LNCaP clone FGC (cell line): ENCODE results near the gene MMP21.

ENCODE experiments used
- DNase-seq: peaks from one replicate; pipeline ENCODE4 v3.0.0-alpha.2; 2011; ENCODE audit warnings: low read depth
- H3K4me3 ChIP-seq: 2 replicates; pipeline ENCODE4 v1.5.1; 2011; ENCODE audit warnings: mild to moderate bottlenecking, low read depth, low read length, control low read depth
- CTCF ChIP-seq: IDR thresholded peaks from 2 replicates; pipeline ENCODE4 v1.5.1; 2012; ENCODE audit warnings: mild to moderate bottlenecking; ENCODE audit not compliant: control insufficient read depth, insufficient read depth; ENCODE audit errors: extremely low read depth

The MMP21 gene

GRCh38 chr10:125792342-125793300, 17.0 kb upstream of the MMP21 start:
- no peak overlapping the region for H3K4me3 ChIP-seq
- TF ChIP-seq CTCF = no peak
- DNase-seq = no peak

- H3K4me3 ChIP-seq = no peak overlapping the region
- DNase-seq = no peak
- TF ChIP-seq CTCF = no peak
Measured at GRCh38 chr10:125788156-125789034, 12.8 kb upstream of the MMP21 start.

- no peak for TF ChIP-seq CTCF
- no peak overlapping the region for H3K4me3 ChIP-seq
- no peak for DNase-seq
Measured at GRCh38 chr10:125785791-125786190, 10.2 kb upstream of the MMP21 start.

GRCh38 chr10:125783957-125784356, 8.3 kb upstream of the MMP21 start:
- no peak for TF ChIP-seq CTCF
- DNase-seq = no peak
- no peak overlapping the region for H3K4me3 ChIP-seq

GRCh38 chr10:125783408-125783807, 7.8 kb upstream of the MMP21 start:
- TF ChIP-seq CTCF = no peak
- DNase-seq = no peak
- H3K4me3 ChIP-seq = no peak overlapping the region

- no peak overlapping the region for H3K4me3 ChIP-seq
- no peak for TF ChIP-seq CTCF
- no peak for DNase-seq
Measured at GRCh38 chr10:125782616-125783015, 7.0 kb upstream of the MMP21 start.
